ENCODE data around the gene GJA3. TPM values are rescaled to one million over a fixed set of nuclear protein-coding genes. Genes with fewer than 3 reads are reported as not detected.

Gene GJA3
- total and polyA plus RNA-seq, 9 of the 15 experiments (the other 6 are each of a cell fraction or from before 2014, with no cell fraction given), result 0.03 to 0.13 (median 0.04) TPM; not detected in 4

- TF ChIP-seq CEBPG (CRISPR knock-in tag; IDR thresholded peaks at IDR 0.05) (no peak), CEBPG (tag; conservative IDR thresholded peaks at IDR 0.05 in 1 of 2, IDR thresholded peaks at IDR 0.05 in 1 of 2) (no peak), ZNF639 (CRISPR knock-in tag; conservative IDR thresholded peaks at IDR 0.05 in 1 of 2, IDR thresholded peaks at IDR 0.05 in 1 of 2) (no peak), POLR2AphosphoS5 (IDR thresholded peaks at IDR 0.05; ENCODE audit: control insufficient read depth, insufficient read depth, low read depth, low read length) (no peak), HNRNPUL1 (IDR thresholded peaks at IDR 0.05; ENCODE audit: low read length) (no peak)
These were observed 20.3 kb upstream of the GJA3 start (continued) for GRCh38 chr13:20181188-20181587.

GRCh38 chr13:20178156-20178555 lies 17.3 kb upstream of the GJA3 start:
- in situ Hi-C loops (cut with MboI), result no loop called here
- Histone ChIP-seq H3K27ac (ENCODE audit: extremely low read depth, low read depth, low read length) (no peak overlapping the region), H3K27me3 (ENCODE audit: control insufficient read depth in 2 of 2, insufficient read depth in 2 of 2, low read length in 2 of 2) (peaks cover 10 to 37% of the 10 kb centered on the region in 2 experiments; a peak in 4 of 5 replicates), H3K79me2 (ENCODE audit: control insufficient read depth, insufficient read depth, low read length) (no peaks in the 10 kb centered on the region), H3K9me3 (replicated peaks; ENCODE audit: control insufficient read depth, insufficient read depth, low read depth, low read length) (no peaks in the 10 kb centered on the region), H4K20me1 (replicated peaks; ENCODE audit: control insufficient read depth, insufficient read depth, low read length) (no peaks in the 10 kb centered on the region), H3K9me1 (ENCODE audit: control insufficient read depth, insufficient read depth, low read length) (no peaks in the 10 kb centered on the region), H3K4me2 (ENCODE audit: insufficient read depth, low read length) (no peak overlapping the region), H3K9ac (ENCODE audit: insufficient read depth in 1 of 2, low read depth in 2 of 2, low read length in 2 of 2) (no peak overlapping the region), H3K4me3 (no peak overlapping the region), H3K36me3 (ENCODE audit: control insufficient read depth, insufficient read depth, low read length) (no peaks in the 10 kb centered on the region), H2AFZ (ENCODE audit: low read depth, low read length) (no peak overlapping the region), H3K4me1 (replicated peaks in 1 of 2; ENCODE audit: control insufficient read depth in 2 of 2, insufficient read depth in 2 of 2, low read length in 2 of 2) (peaks cover 0 to 5% of the 10 kb centered on the region in 2 experiments; a peak in 2 of 5 replicates)
- BruUV-seq (replicated peaks), result no TSS peak
- TF ChIP-seq SMAD1 (IDR thresholded peaks at IDR 0.05; ENCODE audit: low read depth, low read length, partially characterized antibody) (no peak), POLR3G (IDR thresholded peaks at IDR 0.05; ENCODE audit: extremely low read depth, insufficient read length, insufficient replicate concordance) (no peak)
- ATAC-seq (no peak), FAIRE-seq (no peak), DNase-seq (ENCODE audit: extremely low read depth in 1 of 4, low spot score in 3 of 4) (no peak)
- WGBS (ENCODE audit: insufficient coverage, low coverage, missing lambda C conversion rate), result 0% methylated on average over 3 of the region's 5 CpGs
- intact Hi-C loops (cut with micrococcal nuclease), result no loop called here
- ChIA-PET CTCF (ENCODE audit: low intra/inter-chr PET ratio) (no interaction called here), POLR2A (no interaction called here)
